Sigmoid colon (tissue), 3 donors: ENCODE data around the gene FOSL2.

Experiments used
- CTCF ChIP-seq, 4 experiments: fragments of 450-650 bp in 3 of 4; fragments of 200-600 bp in 1 of 4; IDR thresholded peaks; one replicate each; pipeline ENCODE4 v1.5.1; 2016 to 2019; ENCODE audit warnings: antibody characterized with exemption in 4 of 4, mild to moderate bottlenecking in 3 of 4, moderate library complexity in 2 of 4
- POLR2A ChIP-seq, 2 donors: fragments of 450-650 bp; IDR thresholded peaks; one replicate each; pipeline ENCODE4 v1.6.1; 2016; ENCODE audit warnings: antibody characterized with exemption in 2 of 2, mild to moderate bottlenecking in 2 of 2, moderate library complexity in 2 of 2

- TF ChIP-seq CTCF (IDR thresholded peaks at IDR 0.05): no peak
- TF ChIP-seq POLR2A (IDR thresholded peaks at IDR 0.05): no peak
These were observed 32.5 kb upstream of the FOSL2 start for GRCh38 chr2:28360058-28360717.
